Endothelial cell of umbilical vein (primary cell): ENCODE results near the gene RYR3.

ENCODE experiments used
- EZH2 ChIP-seq: IDR thresholded peaks from 2 replicates; pipeline ENCODE4 v1.6.1; 2012; ENCODE audit warnings: borderline replicate concordance, low read depth, mild to moderate bottlenecking, moderate library complexity, low read length, inconsistent platforms; ENCODE audit not compliant: severe bottlenecking
- FOS ChIP-seq: IDR thresholded peaks from 2 replicates; pipeline ENCODE4 v1.6.1; 2011; ENCODE audit warnings: mild to moderate bottlenecking, low read length, moderate library complexity, borderline replicate concordance; ENCODE audit not compliant: insufficient read depth
- GATA2 ChIP-seq: IDR thresholded peaks from 2 replicates; pipeline ENCODE4 v1.7.0; 2011; ENCODE audit warnings: low read depth, mild to moderate bottlenecking, moderate library complexity, mixed read lengths, low read length; ENCODE audit not compliant: insufficient read length, insufficient read depth
- JUN ChIP-seq: IDR thresholded peaks from 2 replicates; pipeline ENCODE4 v1.6.1; 2011; ENCODE audit warnings: borderline replicate concordance, low read depth; ENCODE audit not compliant: insufficient read length, insufficient read depth
- POLR2A ChIP-seq: IDR thresholded peaks from 2 replicates; pipeline ENCODE4 v1.6.1; 2012; ENCODE audit warnings: low read depth, mild to moderate bottlenecking, control low read depth, low read length
- POLR2AphosphoS5 ChIP-seq: IDR thresholded peaks from 2 replicates; pipeline ENCODE4 v1.6.1; 2012; ENCODE audit warnings: low read depth, mild to moderate bottlenecking, control low read depth, low read length, moderate library complexity; ENCODE audit not compliant: insufficient read depth
- TF ChIP-seq, protein P1 (sequence below), 2 donors: IDR thresholded peaks; 1 replicate in 1 of 2; 2 replicates in 1 of 2; pipeline ENCODE4 v1.5.1; 2011; ENCODE audit warnings: low read length in 2 of 2, mild to moderate bottlenecking in 2 of 2, moderate library complexity in 2 of 2, control low read depth in 1 of 2, inconsistent platforms in 1 of 2, low read depth in 1 of 2; ENCODE audit not compliant: insufficient read depth in 1 of 2; ENCODE audit errors: extremely low read depth in 1 of 2
- TF ChIP-seq, protein P2 (sequence below): IDR thresholded peaks from 2 replicates; pipeline ENCODE4 v1.6.1; 2011; ENCODE audit not compliant: insufficient read depth, insufficient read length

DNA sequence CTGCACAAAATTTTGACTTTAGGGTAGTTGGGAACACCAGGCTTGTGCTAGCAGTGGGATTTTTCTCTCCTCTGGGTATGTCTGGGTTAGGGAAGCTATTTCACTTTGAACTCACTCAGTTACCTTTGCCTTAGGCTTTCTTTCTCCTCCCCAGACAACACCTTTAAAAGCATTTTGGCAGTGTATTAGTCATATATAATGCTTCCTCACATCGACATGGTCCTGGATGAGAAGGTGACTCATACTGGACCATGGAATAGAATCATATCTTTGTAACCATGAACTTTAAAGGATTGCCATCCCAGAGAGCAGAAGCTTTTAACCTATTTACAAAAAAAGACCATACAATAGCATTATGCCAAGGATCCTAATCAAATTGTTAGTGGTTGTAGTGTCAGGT is 2.7 kb downstream of the RYR3 start:
- TF ChIP-seq, protein P1, sequence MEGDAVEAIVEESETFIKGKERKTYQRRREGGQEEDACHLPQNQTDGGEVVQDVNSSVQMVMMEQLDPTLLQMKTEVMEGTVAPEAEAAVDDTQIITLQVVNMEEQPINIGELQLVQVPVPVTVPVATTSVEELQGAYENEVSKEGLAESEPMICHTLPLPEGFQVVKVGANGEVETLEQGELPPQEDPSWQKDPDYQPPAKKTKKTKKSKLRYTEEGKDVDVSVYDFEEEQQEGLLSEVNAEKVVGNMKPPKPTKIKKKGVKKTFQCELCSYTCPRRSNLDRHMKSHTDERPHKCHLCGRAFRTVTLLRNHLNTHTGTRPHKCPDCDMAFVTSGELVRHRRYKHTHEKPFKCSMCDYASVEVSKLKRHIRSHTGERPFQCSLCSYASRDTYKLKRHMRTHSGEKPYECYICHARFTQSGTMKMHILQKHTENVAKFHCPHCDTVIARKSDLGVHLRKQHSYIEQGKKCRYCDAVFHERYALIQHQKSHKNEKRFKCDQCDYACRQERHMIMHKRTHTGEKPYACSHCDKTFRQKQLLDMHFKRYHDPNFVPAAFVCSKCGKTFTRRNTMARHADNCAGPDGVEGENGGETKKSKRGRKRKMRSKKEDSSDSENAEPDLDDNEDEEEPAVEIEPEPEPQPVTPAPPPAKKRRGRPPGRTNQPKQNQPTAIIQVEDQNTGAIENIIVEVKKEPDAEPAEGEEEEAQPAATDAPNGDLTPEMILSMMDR (IDR thresholded peaks at IDR 0.05; ENCODE audit: extremely low read depth in 1 of 2, insufficient read depth in 1 of 2, low read depth in 1 of 2, low read length in 2 of 2), result no peak
- TF ChIP-seq POLR2A (no peak), POLR2AphosphoS5 (no peak), JUN (no peak), FOS (no peak), EZH2 (no peak), GATA2 (no peak)
- TF ChIP-seq, protein P2, sequence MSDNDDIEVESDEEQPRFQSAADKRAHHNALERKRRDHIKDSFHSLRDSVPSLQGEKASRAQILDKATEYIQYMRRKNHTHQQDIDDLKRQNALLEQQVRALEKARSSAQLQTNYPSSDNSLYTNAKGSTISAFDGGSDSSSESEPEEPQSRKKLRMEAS, result no peak
